ENCODE measurements around the gene SDK1. TPM values are rescaled to one million over a fixed set of nuclear protein-coding genes. Genes with fewer than 3 reads are reported as not detected.
"Not testable (repeated sequence)": the region's sequence is repeated elsewhere in the genome, so short reads cannot be mapped to it uniquely, and the experiment has no call there.

Gene SDK1
- total RNA-seq, 1 donor, result 0.36 TPM

DNA sequence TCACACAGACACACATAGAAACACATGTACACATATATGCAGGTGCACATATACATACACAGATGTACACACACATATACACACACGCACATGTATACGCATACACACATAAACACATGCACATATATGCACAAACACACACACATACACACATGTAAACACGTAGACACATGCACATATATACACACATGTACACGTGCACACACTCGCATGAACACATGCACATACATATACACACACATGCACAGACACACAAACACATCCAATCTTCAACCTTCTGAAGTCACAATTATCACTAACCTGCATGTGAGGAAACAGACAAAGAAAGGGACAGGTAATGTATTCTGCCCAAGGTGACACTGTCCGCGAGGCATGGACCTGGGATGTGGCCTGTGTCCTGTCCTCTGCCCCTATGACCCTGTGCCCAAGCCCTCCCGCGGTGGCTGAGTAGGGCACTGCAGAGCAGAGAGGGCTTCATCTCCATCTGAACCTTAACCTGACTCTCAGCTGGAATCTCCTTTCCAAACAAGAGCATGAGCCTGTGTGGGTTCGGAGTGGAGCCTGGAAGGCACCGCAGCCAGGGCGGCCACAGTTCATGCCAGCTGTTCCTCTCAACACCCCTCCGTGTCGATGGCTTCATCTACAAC is 660.9 kb downstream of the SDK1 start:
- no peaks in the 10 kb centered on the region for H3K4me1 ChIP-seq (ENCODE audit: insufficient read depth, low read length)
- no peaks in the 10 kb centered on the region for H3K27me3 ChIP-seq (ENCODE audit: insufficient read depth, low read length)
- TF ChIP-seq, protein P1, sequence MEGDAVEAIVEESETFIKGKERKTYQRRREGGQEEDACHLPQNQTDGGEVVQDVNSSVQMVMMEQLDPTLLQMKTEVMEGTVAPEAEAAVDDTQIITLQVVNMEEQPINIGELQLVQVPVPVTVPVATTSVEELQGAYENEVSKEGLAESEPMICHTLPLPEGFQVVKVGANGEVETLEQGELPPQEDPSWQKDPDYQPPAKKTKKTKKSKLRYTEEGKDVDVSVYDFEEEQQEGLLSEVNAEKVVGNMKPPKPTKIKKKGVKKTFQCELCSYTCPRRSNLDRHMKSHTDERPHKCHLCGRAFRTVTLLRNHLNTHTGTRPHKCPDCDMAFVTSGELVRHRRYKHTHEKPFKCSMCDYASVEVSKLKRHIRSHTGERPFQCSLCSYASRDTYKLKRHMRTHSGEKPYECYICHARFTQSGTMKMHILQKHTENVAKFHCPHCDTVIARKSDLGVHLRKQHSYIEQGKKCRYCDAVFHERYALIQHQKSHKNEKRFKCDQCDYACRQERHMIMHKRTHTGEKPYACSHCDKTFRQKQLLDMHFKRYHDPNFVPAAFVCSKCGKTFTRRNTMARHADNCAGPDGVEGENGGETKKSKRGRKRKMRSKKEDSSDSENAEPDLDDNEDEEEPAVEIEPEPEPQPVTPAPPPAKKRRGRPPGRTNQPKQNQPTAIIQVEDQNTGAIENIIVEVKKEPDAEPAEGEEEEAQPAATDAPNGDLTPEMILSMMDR (IDR thresholded peaks at IDR 0.05; ENCODE audit: extremely low read depth, low read depth, low read length), result no peak
- H3K4me2 ChIP-seq (ENCODE audit: insufficient read depth, low read length), result no peak overlapping the region
- H4K20me1 ChIP-seq (ENCODE audit: insufficient read depth, low read length), result no peaks in the 10 kb centered on the region
- H2AFZ ChIP-seq (ENCODE audit: low read length), result no peak overlapping the region
- H3K9me3 ChIP-seq (ENCODE audit: low read depth, low read length), result peaks cover 4% of the 10 kb centered on the region
- no peaks in the 10 kb centered on the region for H3K79me2 ChIP-seq (ENCODE audit: insufficient read depth, low read length)
- no peak overlapping the region for H3K4me3 ChIP-seq (ENCODE audit: insufficient read depth, low read length)
- no peaks in the 10 kb centered on the region for H3K36me3 ChIP-seq (ENCODE audit: insufficient read depth, low read length)
- DNase-seq (ENCODE audit: insufficient read length, low spot score, missing footprints), result no peak
- H3K27ac ChIP-seq (ENCODE audit: low read depth, low read length), result no peak overlapping the region

DNA sequence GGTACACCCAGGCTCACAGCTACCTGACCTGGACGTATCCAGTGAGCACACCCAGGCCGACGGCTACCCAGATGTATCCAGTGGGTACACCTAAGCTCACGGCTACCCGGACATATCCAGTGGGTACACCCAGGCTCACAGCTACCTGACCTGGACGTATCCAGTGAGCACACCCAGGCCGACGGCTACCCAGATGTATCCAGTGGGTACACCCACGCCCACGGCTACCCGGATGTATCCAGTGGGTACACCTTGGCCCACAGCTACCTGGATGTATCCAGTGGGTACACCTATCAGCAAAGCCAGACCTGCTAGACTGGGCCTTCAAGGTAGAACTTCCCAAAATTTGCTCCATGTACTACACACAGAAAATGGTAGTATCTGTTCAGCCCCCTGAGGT is 662.7 kb downstream of the SDK1 start:
- H3K79me2 ChIP-seq (ENCODE audit: insufficient read depth, low read length); DNase-seq (ENCODE audit: insufficient read length, low spot score, missing footprints); H3K27me3 ChIP-seq (ENCODE audit: insufficient read depth, low read length); H3K9me3 ChIP-seq (ENCODE audit: low read depth, low read length); H3K36me3 ChIP-seq (ENCODE audit: insufficient read depth, low read length); H3K4me2 ChIP-seq (ENCODE audit: insufficient read depth, low read length); H4K20me1 ChIP-seq (ENCODE audit: insufficient read depth, low read length); H3K27ac ChIP-seq (ENCODE audit: low read depth, low read length); H3K4me1 ChIP-seq (ENCODE audit: insufficient read depth, low read length); H3K4me3 ChIP-seq (ENCODE audit: insufficient read depth, low read length); H2AFZ ChIP-seq (ENCODE audit: low read length): not testable (repeated sequence)

DNA sequence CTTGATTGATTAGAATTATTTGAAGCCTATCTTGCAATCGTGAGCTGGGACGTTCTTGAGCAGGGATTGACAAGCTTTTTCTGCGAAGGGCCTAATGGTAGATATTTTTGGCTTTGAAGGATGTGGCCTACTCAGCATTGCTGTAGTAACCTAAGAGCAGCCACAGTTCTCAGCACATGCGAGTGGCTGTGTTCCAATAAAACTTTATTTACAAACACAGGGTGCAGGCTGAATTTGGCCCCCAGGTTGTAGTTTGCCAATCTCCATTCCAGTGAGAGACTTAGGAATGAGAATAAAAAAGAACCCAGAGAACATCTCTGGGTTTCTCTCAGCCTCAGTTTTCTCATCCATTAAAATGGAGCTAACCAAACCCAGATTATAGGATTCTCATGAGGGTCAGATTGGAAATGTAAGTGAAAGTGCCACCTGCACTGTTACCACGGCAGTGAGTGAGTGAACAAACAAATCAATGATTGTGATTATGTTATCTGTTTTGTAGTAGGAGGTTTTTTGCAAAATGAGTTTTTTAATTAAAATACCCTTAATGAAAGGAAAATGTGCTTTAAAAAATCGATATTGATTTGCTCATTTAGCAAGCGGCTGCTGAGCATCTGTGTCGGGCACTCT is 664.0 kb downstream of the SDK1 start:
- H3K79me2 ChIP-seq (ENCODE audit: insufficient read depth, low read length), result no peaks in the 10 kb centered on the region
- no peak overlapping the region for H2AFZ ChIP-seq (ENCODE audit: low read length)
- H3K4me3 ChIP-seq (ENCODE audit: insufficient read depth, low read length), result no peak overlapping the region
- H3K4me2 ChIP-seq (ENCODE audit: insufficient read depth, low read length), result no peak overlapping the region
- peaks cover 4% of the 10 kb centered on the region for H3K9me3 ChIP-seq (ENCODE audit: low read depth, low read length)
- H3K27ac ChIP-seq (ENCODE audit: low read depth, low read length), result no peak overlapping the region
- H3K27me3 ChIP-seq (ENCODE audit: insufficient read depth, low read length), result no peaks in the 10 kb centered on the region
- no peaks in the 10 kb centered on the region for H3K4me1 ChIP-seq (ENCODE audit: insufficient read depth, low read length)
- DNase-seq (ENCODE audit: insufficient read length, low spot score, missing footprints), result no peak
- no peaks in the 10 kb centered on the region for H3K36me3 ChIP-seq (ENCODE audit: insufficient read depth, low read length)
- no peaks in the 10 kb centered on the region for H4K20me1 ChIP-seq (ENCODE audit: insufficient read depth, low read length)
- TF ChIP-seq, protein P1 (IDR thresholded peaks at IDR 0.05; ENCODE audit: extremely low read depth, low read depth, low read length), result no peak

DNA sequence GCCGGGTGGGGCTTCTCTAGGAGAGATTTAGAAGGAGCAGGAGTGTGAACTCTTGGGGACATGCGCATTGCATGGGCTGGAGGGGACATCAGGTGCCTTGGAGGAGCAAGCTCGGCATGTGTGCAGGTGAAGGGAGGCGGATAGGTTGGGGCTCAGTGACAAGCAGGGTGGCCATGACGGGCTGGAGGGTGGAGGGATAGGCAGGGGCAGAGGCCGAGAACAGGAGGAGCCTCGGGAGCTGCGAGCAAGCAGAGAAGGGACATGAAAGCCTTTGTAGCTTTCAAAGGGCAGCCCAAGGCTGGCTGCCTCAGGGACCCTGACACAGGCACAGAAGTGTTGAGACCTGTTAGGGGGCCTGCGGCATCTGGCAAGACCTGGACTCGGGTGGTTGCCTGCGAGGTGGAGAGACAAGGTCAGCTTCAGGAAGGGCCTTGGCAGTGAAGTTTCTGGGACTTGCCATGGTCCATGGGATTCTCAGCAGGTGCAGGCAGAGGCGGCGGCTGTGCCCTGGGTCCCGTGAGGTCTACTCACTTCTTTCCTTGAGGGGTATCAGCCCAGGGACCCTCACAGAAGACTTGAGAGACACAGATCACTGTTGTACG is 664.8 kb downstream of the SDK1 start:
- peaks cover 4% of the 10 kb centered on the region for H3K9me3 ChIP-seq (ENCODE audit: low read depth, low read length)
- TF ChIP-seq, protein P1 (IDR thresholded peaks at IDR 0.05; ENCODE audit: extremely low read depth, low read depth, low read length), result no peak
- no peak overlapping the region for H2AFZ ChIP-seq (ENCODE audit: low read length)
- no peaks in the 10 kb centered on the region for H3K36me3 ChIP-seq (ENCODE audit: insufficient read depth, low read length)
- no peak overlapping the region for H3K4me2 ChIP-seq (ENCODE audit: insufficient read depth, low read length)
- no peaks in the 10 kb centered on the region for H3K27me3 ChIP-seq (ENCODE audit: insufficient read depth, low read length)
- H3K27ac ChIP-seq (ENCODE audit: low read depth, low read length), result no peak overlapping the region
- no peaks in the 10 kb centered on the region for H3K79me2 ChIP-seq (ENCODE audit: insufficient read depth, low read length)
- no peak overlapping the region for H3K4me3 ChIP-seq (ENCODE audit: insufficient read depth, low read length)
- DNase-seq (ENCODE audit: insufficient read length, low spot score, missing footprints), result no peak
- H3K4me1 ChIP-seq (ENCODE audit: insufficient read depth, low read length), result no peaks in the 10 kb centered on the region
- no peaks in the 10 kb centered on the region for H4K20me1 ChIP-seq (ENCODE audit: insufficient read depth, low read length)

Data from osteoblast (primary cell).